Neural progenitor cell (in vitro differentiated cells): Measurements from ENCODE around the gene THAP11. TPM values are rescaled to one million over a fixed set of nuclear protein-coding genes. Genes with fewer than 3 reads are reported as not detected.

Experiments used
- DNase-seq: peaks from one replicate; pipeline ENCODE4 v3.0.0-alpha.2; 2016; ENCODE audit warnings: low spot score
- H2AFZ ChIP-seq: fragments of 200-600 bp; sonication (generic); replicated peaks from 2 replicates; pipeline ENCODE4 v1.6.1; 2016; ENCODE audit warnings: antibody characterized with exemption
- H3F3A ChIP-seq: fragments of 200-600 bp; sonication (generic); 2 replicates; pipeline ENCODE4 v1.6.1; 2016; ENCODE audit warnings: antibody characterized with exemption, low read depth
- H3K27ac ChIP-seq: fragments of 200-600 bp; sonication (generic); 2 replicates; pipeline ENCODE4 v1.5.1; 2016; ENCODE audit warnings: mild to moderate bottlenecking
- H3K27me3 ChIP-seq: fragments of 200-600 bp; sonication (generic); 2 replicates; pipeline ENCODE4 v1.6.1; 2016; ENCODE audit warnings: mild to moderate bottlenecking, moderate library complexity
- H3K36me3 ChIP-seq: fragments of 200-600 bp; sonication (generic); 2 replicates; pipeline ENCODE4 v1.5.1; 2016
- H3K4me1 ChIP-seq: fragments of 200-600 bp; sonication (generic); 2 replicates; pipeline ENCODE4 v1.6.1; 2016; ENCODE audit warnings: mixed run types
- H3K4me2 ChIP-seq: fragments of 200-600 bp; sonication (generic); 2 replicates; pipeline ENCODE4 v1.6.1; 2016
- H3K4me3 ChIP-seq: fragments of 200-600 bp; sonication (generic); 2 replicates; pipeline ENCODE4 v1.5.1; 2016
- H3K79me2 ChIP-seq: fragments of 200-600 bp; sonication (generic); 2 replicates; pipeline ENCODE4 v1.6.1; 2016; ENCODE audit warnings: low read depth
- H3K9ac ChIP-seq: fragments of 200-600 bp; sonication (generic); 2 replicates; pipeline ENCODE4 v1.6.1; 2016
- H3K9me3 ChIP-seq: fragments of 200-600 bp; sonication (generic); 2 replicates; pipeline ENCODE4 v1.5.1; 2016; ENCODE audit warnings: low read depth
- H4K20me1 ChIP-seq: fragments of 200-600 bp; sonication (generic); 2 replicates; pipeline ENCODE4 v1.6.1; 2016; ENCODE audit warnings: low read depth
- H3K27ac Mint-ChIP-seq: 3 replicates; pipeline ENCODE4 v1.8.0; 2021; ENCODE audit warnings: mixed read lengths
- H3K27me3 Mint-ChIP-seq: 2 replicates; pipeline ENCODE4 v1.8.0; 2022; ENCODE audit warnings: low read depth, mild to moderate bottlenecking, inconsistent platforms, moderate library complexity, mixed read lengths; ENCODE audit not compliant: insufficient read depth
- H3K36me3 Mint-ChIP-seq: 3 replicates; pipeline ENCODE4 v1.8.0; 2021; ENCODE audit warnings: mixed read lengths
- H3K4me1 Mint-ChIP-seq: 3 replicates; pipeline ENCODE4 v1.8.0; 2021; ENCODE audit warnings: mixed read lengths
- H3K4me3 Mint-ChIP-seq: 3 replicates; pipeline ENCODE4 v1.8.0; 2021; ENCODE audit warnings: mild to moderate bottlenecking, moderate library complexity, mixed read lengths
- H3K9me3 Mint-ChIP-seq: 3 replicates; pipeline ENCODE4 v1.8.0; 2020; ENCODE audit warnings: mixed read lengths
- EZH2 ChIP-seq: fragments of 200-600 bp; sonication (generic); IDR thresholded peaks from 2 replicates; pipeline ENCODE4 v1.6.1; 2017; ENCODE audit warnings: antibody characterized with exemption, mild to moderate bottlenecking, moderate library complexity
- EZH2phosphoT487 ChIP-seq: fragments of 200-600 bp; sonication (generic); IDR thresholded peaks from 2 replicates; pipeline ENCODE4 v1.6.1; 2017; ENCODE audit warnings: antibody characterized with exemption
- total RNA-seq: library from RNA; depleted of rRNA; stranded (reverse); fragments of >200 nt; gene quantifications from 2 replicates; pipeline ENCODE4 v1.2.3, GENCODE V29; 2015; ENCODE audit warnings: low replicate concordance
- TF ChIP-seq, protein P1 (sequence below): fragments of 200-600 bp; sonication (generic); IDR thresholded peaks from 2 replicates; pipeline ENCODE4 v1.5.1; 2017; ENCODE audit warnings: antibody characterized with exemption, mild to moderate bottlenecking

The THAP11 gene
- total RNA-seq, 1 donor from 2014 or later, result 27.3 TPM

GRCh38 chr16:67825906-67826305 is 16.2 kb upstream of the THAP11 start:
- TF ChIP-seq, protein P1, sequence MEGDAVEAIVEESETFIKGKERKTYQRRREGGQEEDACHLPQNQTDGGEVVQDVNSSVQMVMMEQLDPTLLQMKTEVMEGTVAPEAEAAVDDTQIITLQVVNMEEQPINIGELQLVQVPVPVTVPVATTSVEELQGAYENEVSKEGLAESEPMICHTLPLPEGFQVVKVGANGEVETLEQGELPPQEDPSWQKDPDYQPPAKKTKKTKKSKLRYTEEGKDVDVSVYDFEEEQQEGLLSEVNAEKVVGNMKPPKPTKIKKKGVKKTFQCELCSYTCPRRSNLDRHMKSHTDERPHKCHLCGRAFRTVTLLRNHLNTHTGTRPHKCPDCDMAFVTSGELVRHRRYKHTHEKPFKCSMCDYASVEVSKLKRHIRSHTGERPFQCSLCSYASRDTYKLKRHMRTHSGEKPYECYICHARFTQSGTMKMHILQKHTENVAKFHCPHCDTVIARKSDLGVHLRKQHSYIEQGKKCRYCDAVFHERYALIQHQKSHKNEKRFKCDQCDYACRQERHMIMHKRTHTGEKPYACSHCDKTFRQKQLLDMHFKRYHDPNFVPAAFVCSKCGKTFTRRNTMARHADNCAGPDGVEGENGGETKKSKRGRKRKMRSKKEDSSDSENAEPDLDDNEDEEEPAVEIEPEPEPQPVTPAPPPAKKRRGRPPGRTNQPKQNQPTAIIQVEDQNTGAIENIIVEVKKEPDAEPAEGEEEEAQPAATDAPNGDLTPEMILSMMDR, result no peak
- TF ChIP-seq EZH2phosphoT487 (no peak), EZH2 (no peak)
- no peak overlapping the region for H3K27ac Mint-ChIP-seq
- H3K36me3 Mint-ChIP-seq, result peaks cover 9% of the 10 kb centered on the region
- H3K9me3 ChIP-seq, result no peaks in the 10 kb centered on the region
- no peak overlapping the region for H3K4me3 Mint-ChIP-seq
- no peak overlapping the region for H3K4me2 ChIP-seq
- H3K27ac ChIP-seq, result no peak overlapping the region
- no peaks in the 10 kb centered on the region for H3K36me3 ChIP-seq
- H3K4me1 Mint-ChIP-seq, result no peaks in the 10 kb centered on the region
- no peak overlapping the region for H3K4me3 ChIP-seq
- no peak overlapping the region for H2AFZ ChIP-seq
- H3K27me3 ChIP-seq, result no peaks in the 10 kb centered on the region
- no peaks in the 10 kb centered on the region for H3K9me3 Mint-ChIP-seq
- H3F3A ChIP-seq, result no peaks in the 10 kb centered on the region
- no peaks in the 10 kb centered on the region for H3K79me2 ChIP-seq
- H3K4me1 ChIP-seq, result peaks cover 7% of the 10 kb centered on the region
- H3K27me3 Mint-ChIP-seq, result peaks cover 2% of the 10 kb centered on the region
- no peaks in the 10 kb centered on the region for H4K20me1 ChIP-seq
- no peak overlapping the region for H3K9ac ChIP-seq
- no peak for DNase-seq

- no peaks in the 10 kb centered on the region for H4K20me1 ChIP-seq
- no peaks in the 10 kb centered on the region for H3F3A ChIP-seq
- peaks cover 5% of the 10 kb centered on the region for H3K27me3 Mint-ChIP-seq
- H3K36me3 Mint-ChIP-seq, result peaks cover 9% of the 10 kb centered on the region
- H3K9me3 Mint-ChIP-seq, result no peaks in the 10 kb centered on the region
- no peak overlapping the region for H3K9ac ChIP-seq
- H2AFZ ChIP-seq, result no peak overlapping the region
- H3K4me2 ChIP-seq, result no peak overlapping the region
- peaks cover 7% of the 10 kb centered on the region for H3K4me1 ChIP-seq
- no peak for DNase-seq
- no peak overlapping the region for H3K27ac Mint-ChIP-seq
- peaks cover 9% of the 10 kb centered on the region for H3K4me1 Mint-ChIP-seq
- H3K4me3 ChIP-seq, result no peak overlapping the region
- no peaks in the 10 kb centered on the region for H3K27me3 ChIP-seq
- H3K36me3 ChIP-seq, result no peaks in the 10 kb centered on the region
- peaks cover 15% of the 10 kb centered on the region for H3K79me2 ChIP-seq
- no peaks in the 10 kb centered on the region for H3K9me3 ChIP-seq
- TF ChIP-seq, protein P1, result no peak
- no peak for TF ChIP-seq EZH2phosphoT487
- TF ChIP-seq EZH2, result no peak
- no peak overlapping the region for H3K4me3 Mint-ChIP-seq
- no peak overlapping the region for H3K27ac ChIP-seq
Measured at GRCh38 chr16:67828651-67829050, 13.5 kb upstream of the THAP11 start.

GRCh38 chr16:67833030-67833414 is 9.1 kb upstream of the THAP11 start:
- Histone ChIP-seq H3K9me3 (no peaks in the 10 kb centered on the region), H2AFZ (peak overlapping the region; percentile 55), H3K36me3 (no peaks in the 10 kb centered on the region), H3K9ac (peak overlapping the region; percentile 80), H3K4me2 (peak overlapping the region; percentile 86), H3K27ac (no peak overlapping the region), H3K4me1 (no peaks in the 10 kb centered on the region), H3K4me3 (peak overlapping the region; percentile 76), H3K79me2 (peaks cover 15% of the 10 kb centered on the region), H3F3A (no peaks in the 10 kb centered on the region), H3K27me3 (no peaks in the 10 kb centered on the region), H4K20me1 (no peaks in the 10 kb centered on the region)
- Mint-ChIP-seq H3K4me1 (peaks cover 9% of the 10 kb centered on the region), H3K27me3 (peaks cover 9% of the 10 kb centered on the region), H3K9me3 (no peaks in the 10 kb centered on the region), H3K4me3 (peak overlapping the region; percentile 90), H3K27ac (no peak overlapping the region), H3K36me3 (no peaks in the 10 kb centered on the region)
- TF ChIP-seq, protein P1, result no peak
- no peak for TF ChIP-seq EZH2
- TF ChIP-seq EZH2phosphoT487, result no peak
- DNase-seq, result no peak
